Measurements from ENCODE around the gene FBXL2.

GRCh38 chr3:33417066-33417673 lies 139.9 kb downstream of the FBXL2 start:
- no peak for TF ChIP-seq POLR2AphosphoS5 (IDR thresholded peaks at IDR 0.05)
- no peak for TF ChIP-seq EP300 (IDR thresholded peaks at IDR 0.05)
